ENCODE measurements around the gene SLC30A5.

DNA sequence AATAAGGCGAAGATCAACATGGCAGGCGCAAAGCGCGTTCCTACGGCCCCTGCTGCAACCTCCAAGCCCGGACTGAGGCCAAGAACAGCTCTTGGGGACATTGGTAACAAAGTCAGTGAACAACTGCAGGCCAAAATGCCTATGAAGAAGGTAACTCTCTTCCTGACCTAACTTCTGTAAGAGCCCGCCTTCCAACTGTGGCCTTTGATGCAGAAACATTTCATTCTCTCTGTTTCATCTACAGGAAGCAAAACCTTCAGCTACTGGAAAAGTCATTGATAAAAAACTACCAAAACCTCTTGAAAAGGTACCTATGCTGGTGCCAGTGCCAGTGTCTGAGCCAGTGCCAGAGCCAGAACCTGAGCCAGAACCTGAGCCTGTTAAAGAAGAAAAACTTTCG, 74.1 kb downstream of the SLC30A5 start:
- TF ChIP-seq, protein P1, sequence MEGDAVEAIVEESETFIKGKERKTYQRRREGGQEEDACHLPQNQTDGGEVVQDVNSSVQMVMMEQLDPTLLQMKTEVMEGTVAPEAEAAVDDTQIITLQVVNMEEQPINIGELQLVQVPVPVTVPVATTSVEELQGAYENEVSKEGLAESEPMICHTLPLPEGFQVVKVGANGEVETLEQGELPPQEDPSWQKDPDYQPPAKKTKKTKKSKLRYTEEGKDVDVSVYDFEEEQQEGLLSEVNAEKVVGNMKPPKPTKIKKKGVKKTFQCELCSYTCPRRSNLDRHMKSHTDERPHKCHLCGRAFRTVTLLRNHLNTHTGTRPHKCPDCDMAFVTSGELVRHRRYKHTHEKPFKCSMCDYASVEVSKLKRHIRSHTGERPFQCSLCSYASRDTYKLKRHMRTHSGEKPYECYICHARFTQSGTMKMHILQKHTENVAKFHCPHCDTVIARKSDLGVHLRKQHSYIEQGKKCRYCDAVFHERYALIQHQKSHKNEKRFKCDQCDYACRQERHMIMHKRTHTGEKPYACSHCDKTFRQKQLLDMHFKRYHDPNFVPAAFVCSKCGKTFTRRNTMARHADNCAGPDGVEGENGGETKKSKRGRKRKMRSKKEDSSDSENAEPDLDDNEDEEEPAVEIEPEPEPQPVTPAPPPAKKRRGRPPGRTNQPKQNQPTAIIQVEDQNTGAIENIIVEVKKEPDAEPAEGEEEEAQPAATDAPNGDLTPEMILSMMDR (IDR thresholded peaks at IDR 0.05) = no peak
- TF ChIP-seq EZH2 (IDR thresholded peaks at IDR 0.05) = no peak
- TF ChIP-seq EZH2phosphoT487 (IDR thresholded peaks at IDR 0.05) = no peak

Measured in neural progenitor cell (in vitro differentiated cells).